Effector memory CD8-positive, alpha-beta T cell (primary cell): ENCODE data around the gene GRIP2.
A peak's percentile ranks its signal among the peaks of the same experiment; 100 is the strongest.

Experiments used
- ATAC-seq: fragments of 150-1000 bp; cut with Tn5 transposase; replicated peaks from 2 replicates; pipeline ENCODE4 v1.10.0; 2021; ENCODE audit warnings: mild to moderate bottlenecking, moderate library complexity
- DNase-seq, 3 experiments: peaks; one replicate each; pipeline ENCODE4 v3.0.0; 2021
- H3K27ac Mint-ChIP-seq, 2 donors: one replicate each; pipeline ENCODE4 v1.8.0; 2022; ENCODE audit warnings: mild to moderate bottlenecking in 2 of 2, mixed read lengths in 2 of 2, moderate library complexity in 2 of 2
- H3K27me3 Mint-ChIP-seq, 2 donors: one replicate each; pipeline ENCODE4 v1.8.0; 2022; ENCODE audit warnings: mixed read lengths in 2 of 2
- H3K36me3 Mint-ChIP-seq: one replicate; pipeline ENCODE4 v1.8.0; 2022; ENCODE audit warnings: mild to moderate bottlenecking, moderate library complexity, mixed read lengths; ENCODE audit not compliant: insufficient read depth
- H3K4me1 Mint-ChIP-seq, 2 donors: one replicate each; pipeline ENCODE4 v1.8.0; 2022; ENCODE audit warnings: low read depth in 2 of 2, mixed read lengths in 2 of 2
- H3K4me3 Mint-ChIP-seq, 2 donors: one replicate each; pipeline ENCODE4 v1.8.0; 2022; ENCODE audit warnings: mild to moderate bottlenecking in 2 of 2, mixed read lengths in 2 of 2, moderate library complexity in 2 of 2
- H3K9me3 Mint-ChIP-seq, 2 donors: one replicate each; pipeline ENCODE4 v1.8.0; 2022; ENCODE audit warnings: mixed read lengths in 2 of 2

GRIP2 gene

GRCh38 chr3:14453876-14454638 is 86.1 kb downstream of the GRIP2 start:
- Mint-ChIP-seq H3K36me3 (peaks cover 16% of the 10 kb centered on the region), H3K27ac (peak overlapping the region; percentile 20 to 71), H3K4me1 (peaks cover 4 to 14% of the 10 kb centered on the region in 2 donors), H3K27me3 (no peaks in the 10 kb centered on the region), H3K9me3 (no peaks in the 10 kb centered on the region), H3K4me3 (no peak overlapping the region)
- no peak for DNase-seq
- no peak for ATAC-seq

- ATAC-seq (no peak), DNase-seq (no peak)
- Mint-ChIP-seq H3K27ac (peak overlapping the region; percentile 20 to 71), H3K27me3 (no peaks in the 10 kb centered on the region), H3K9me3 (no peaks in the 10 kb centered on the region), H3K4me3 (no peak overlapping the region), H3K4me1 (peaks cover 4 to 12% of the 10 kb centered on the region in 2 donors), H3K36me3 (peaks cover 24% of the 10 kb centered on the region)
Observed at GRCh38 chr3:14452740-14453710, 87.1 kb downstream of the GRIP2 start.

GRCh38 chr3:14451844-14452739 is 88.0 kb downstream of the GRIP2 start:
- H3K27me3 Mint-ChIP-seq = no peaks in the 10 kb centered on the region
- DNase-seq (no peak), ATAC-seq (no peak)
- H3K9me3 Mint-ChIP-seq = no peaks in the 10 kb centered on the region
- peaks cover 33% of the 10 kb centered on the region for H3K36me3 Mint-ChIP-seq
- no peak overlapping the region for H3K4me3 Mint-ChIP-seq
- no peak overlapping the region for H3K27ac Mint-ChIP-seq
- H3K4me1 Mint-ChIP-seq = peaks cover 1 to 10% of the 10 kb centered on the region in 2 donors

DNA sequence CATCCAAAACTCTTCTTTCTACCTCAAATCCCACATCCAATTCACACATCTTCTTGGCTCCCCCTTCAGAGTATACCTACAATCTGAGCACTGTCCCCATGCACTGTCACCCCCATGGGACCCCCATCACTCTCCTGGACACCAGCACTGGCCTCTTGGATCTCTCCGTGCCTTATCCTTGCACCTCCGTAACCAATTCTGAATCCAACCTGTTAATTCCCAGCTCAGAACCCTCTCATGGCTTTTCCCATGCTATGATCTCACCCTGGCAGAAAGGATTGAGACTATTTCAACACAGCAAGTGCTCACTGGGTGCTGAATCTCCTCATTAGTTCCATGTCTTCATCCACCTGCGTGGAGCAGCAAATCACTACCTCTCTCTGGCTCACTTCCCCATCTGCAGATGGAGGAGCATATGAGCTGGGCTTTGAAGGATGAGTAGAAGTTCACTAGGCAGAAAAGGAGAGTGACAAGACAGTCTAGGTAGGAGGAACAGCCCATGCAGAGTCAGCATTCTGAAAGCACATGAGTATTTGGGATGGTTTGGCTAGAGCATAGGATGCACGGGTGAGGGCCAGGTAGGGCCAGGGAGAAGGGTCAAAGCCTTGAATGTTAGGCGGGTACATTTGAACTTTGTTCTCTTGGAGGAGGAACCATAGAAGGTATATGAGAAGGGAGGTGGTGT is 89.1 kb downstream of the GRIP2 start:
- Mint-ChIP-seq H3K36me3 (peaks cover 40% of the 10 kb centered on the region), H3K4me3 (no peak overlapping the region), H3K27me3 (no peaks in the 10 kb centered on the region), H3K4me1 (peaks cover 1 to 10% of the 10 kb centered on the region in 2 donors), H3K9me3 (no peaks in the 10 kb centered on the region), H3K27ac (peak overlapping the region; percentile 56 to 70)
- ATAC-seq (no peak), DNase-seq (no peak)

DNA sequence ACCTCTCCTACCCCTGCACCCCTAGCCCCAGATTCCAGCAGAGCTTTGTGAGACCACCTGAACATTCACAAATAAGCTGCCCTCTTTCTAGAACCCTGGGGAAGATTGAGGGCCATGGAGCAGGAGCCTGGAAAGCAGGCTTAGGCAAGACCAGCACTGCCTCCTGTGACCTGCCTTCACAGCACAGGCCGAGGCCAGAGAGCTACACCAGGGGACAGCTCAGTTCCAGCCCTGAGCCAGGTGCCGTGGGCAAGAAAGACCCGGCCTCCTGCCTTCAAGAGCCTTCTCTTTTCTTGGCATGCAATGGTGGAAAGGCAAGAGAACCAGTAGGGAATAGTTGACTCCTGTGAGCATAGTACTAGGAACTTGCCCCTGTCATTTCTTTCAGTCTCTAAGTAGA is 89.6 kb downstream of the GRIP2 start:
- Mint-ChIP-seq H3K4me3 (no peak overlapping the region), H3K36me3 (peaks cover 46% of the 10 kb centered on the region), H3K27me3 (no peaks in the 10 kb centered on the region), H3K27ac (peak overlapping the region; percentile 56 to 70), H3K4me1 (peaks cover 1 to 10% of the 10 kb centered on the region in 2 donors), H3K9me3 (no peaks in the 10 kb centered on the region)
- ATAC-seq (no peak), DNase-seq (no peak)

DNA sequence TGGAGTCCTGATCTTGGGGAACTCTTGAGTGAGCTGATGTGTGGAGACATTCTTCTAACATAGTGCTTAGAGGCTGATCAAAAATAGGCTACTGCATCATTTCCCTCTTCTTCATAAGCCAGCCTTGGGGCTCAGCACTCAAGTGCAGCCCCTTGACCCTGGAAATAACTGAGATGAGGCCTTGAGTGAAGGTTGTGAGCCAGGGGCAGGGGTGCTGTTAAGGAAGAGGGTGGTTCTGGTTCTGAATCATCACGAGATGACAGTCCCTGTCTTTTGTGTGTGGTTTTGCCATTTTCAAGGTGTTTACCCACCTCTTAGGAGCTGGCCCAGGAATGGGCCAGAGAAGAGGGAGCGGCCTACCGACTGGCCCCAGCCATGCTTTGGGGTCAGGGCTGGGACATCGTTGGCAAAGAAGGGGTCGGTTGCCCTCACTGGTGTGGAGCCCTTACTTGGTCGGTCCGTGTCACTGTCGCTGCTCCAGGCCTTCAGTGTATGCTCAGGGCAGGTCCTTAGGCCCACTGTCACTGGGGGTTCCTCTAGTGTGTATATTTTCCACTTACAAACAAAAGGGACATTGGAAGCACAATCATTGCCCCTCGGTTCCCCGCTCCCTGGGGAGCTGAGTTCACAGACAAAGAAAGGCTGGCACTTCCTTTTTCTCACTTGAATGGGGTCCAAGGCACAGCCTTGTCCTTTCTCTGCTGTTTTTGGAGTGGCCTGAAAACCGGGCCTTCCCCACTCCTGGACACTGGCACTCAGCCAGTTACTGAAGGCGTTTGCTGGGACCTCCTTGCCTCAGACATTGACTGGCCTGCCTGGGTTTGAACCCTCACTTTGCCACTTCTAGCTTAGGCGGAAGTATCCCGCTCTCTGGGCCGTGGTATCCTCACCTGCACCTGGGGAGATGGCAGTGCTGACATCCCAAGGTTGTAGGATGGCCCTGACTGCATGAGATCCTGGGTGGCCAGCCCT is 91.1 kb downstream of the GRIP2 start:
- DNase-seq (no peak), ATAC-seq (no peak)
- H3K27me3 Mint-ChIP-seq = no peaks in the 10 kb centered on the region
- no peak overlapping the region for H3K4me3 Mint-ChIP-seq
- H3K4me1 Mint-ChIP-seq = peaks cover 3 to 9% of the 10 kb centered on the region in 2 donors
- peaks cover 49% of the 10 kb centered on the region for H3K36me3 Mint-ChIP-seq
- no peaks in the 10 kb centered on the region for H3K9me3 Mint-ChIP-seq
- no peak overlapping the region for H3K27ac Mint-ChIP-seq

DNA sequence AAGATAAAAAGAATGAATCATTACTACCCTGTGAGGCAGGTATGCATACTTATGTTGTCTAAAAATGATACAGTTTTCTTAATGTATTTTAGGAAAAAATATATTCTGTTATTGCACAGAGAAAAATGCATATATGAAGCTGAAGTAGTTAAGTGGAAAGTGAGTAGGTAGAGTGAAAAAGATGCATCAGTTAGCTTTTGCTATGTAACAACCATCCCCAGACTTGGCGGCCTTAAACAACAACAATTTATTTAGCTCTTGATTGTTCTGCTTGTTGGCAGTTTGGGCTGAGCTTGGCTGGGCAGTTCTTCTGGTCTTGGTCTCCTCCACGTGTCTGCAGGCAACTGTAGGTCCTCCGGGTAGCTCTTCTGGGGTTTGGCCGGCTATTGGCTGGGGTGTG is 92.1 kb downstream of the GRIP2 start:
- no peak for DNase-seq
- H3K27ac Mint-ChIP-seq = no peak overlapping the region
- peaks cover 49% of the 10 kb centered on the region for H3K36me3 Mint-ChIP-seq
- H3K9me3 Mint-ChIP-seq = no peaks in the 10 kb centered on the region
- peaks cover 3 to 6% of the 10 kb centered on the region in 2 donors for H3K4me1 Mint-ChIP-seq
- no peak overlapping the region for H3K4me3 Mint-ChIP-seq
- no peaks in the 10 kb centered on the region for H3K27me3 Mint-ChIP-seq
- ATAC-seq = no peak

DNA sequence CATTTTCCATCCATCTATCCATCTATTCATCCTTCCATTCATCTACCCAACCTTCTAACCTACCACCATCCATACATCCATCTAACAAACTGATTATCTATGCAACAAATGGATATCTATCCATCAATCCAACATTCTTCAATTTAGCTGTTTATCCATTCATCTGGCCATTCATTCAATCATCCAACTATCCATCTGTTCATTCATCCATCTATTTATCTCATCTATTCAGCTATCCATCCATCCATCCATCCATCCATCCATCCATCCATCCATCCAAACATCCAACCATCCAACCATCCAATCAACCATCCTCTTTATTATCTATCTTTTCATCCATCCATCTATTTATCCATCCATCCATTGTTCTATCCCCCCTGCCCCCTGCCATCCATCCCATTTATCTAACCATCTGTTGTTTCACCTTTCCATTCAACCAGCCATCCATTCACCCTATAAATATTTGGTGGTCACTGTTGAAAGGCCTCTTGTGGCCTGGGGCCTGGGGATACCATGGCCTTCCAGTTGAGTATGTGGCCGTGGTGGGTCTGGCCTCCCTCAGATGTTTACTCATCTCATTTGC is 93.1 kb downstream of the GRIP2 start:
- no peak overlapping the region for H3K4me3 Mint-ChIP-seq
- DNase-seq = no peak
- ATAC-seq = no peak
- H3K27ac Mint-ChIP-seq = no peak overlapping the region
- no peaks in the 10 kb centered on the region for H3K9me3 Mint-ChIP-seq
- H3K36me3 Mint-ChIP-seq = peaks cover 46% of the 10 kb centered on the region
- peaks cover 3 to 6% of the 10 kb centered on the region in 2 donors for H3K4me1 Mint-ChIP-seq
- no peaks in the 10 kb centered on the region for H3K27me3 Mint-ChIP-seq

- Mint-ChIP-seq H3K9me3 (no peaks in the 10 kb centered on the region), H3K4me1 (peaks cover 7 to 14% of the 10 kb centered on the region in 2 donors), H3K27me3 (no peaks in the 10 kb centered on the region), H3K36me3 (peaks cover 45% of the 10 kb centered on the region), H3K4me3 (no peak overlapping the region), H3K27ac (peak overlapping the region; percentile 30 to 52)
- no peak for ATAC-seq
- no peak for DNase-seq
Observed at GRCh38 chr3:14445773-14446172, 94.4 kb downstream of the GRIP2 start.

GRCh38 chr3:14444380-14444779 is 95.8 kb downstream of the GRIP2 start:
- Mint-ChIP-seq H3K27me3 (no peaks in the 10 kb centered on the region), H3K9me3 (no peaks in the 10 kb centered on the region), H3K4me1 (peaks cover 15 to 22% of the 10 kb centered on the region in 2 donors), H3K4me3 (no peak overlapping the region), H3K27ac (peak overlapping the region; percentile 61 to 80), H3K36me3 (peaks cover 45% of the 10 kb centered on the region)
- DNase-seq (no peak), ATAC-seq (peak; percentile 47)

DNA sequence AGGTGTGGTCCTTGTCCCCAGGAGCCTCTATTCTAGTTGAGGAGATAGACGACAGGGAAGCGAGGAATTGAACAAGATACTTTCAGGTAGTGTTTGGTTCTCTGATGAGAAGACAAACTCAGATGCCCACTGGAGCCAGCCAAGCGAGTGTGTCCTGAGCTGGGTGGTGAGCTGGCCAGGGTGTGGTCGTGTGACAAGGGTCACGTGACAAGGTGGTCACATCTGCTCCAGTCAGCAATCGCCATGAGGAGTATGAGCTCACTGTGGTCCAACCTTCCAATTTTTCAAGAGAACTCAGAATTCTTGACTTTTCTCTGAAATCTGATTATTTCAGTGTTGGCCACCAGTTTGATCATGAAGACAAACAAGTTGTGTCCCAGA is 98.2 kb downstream of the GRIP2 start:
- Mint-ChIP-seq H3K36me3 (peaks cover 23% of the 10 kb centered on the region), H3K27ac (peak overlapping the region; percentile 17 to 33), H3K9me3 (no peaks in the 10 kb centered on the region), H3K4me3 (no peak overlapping the region), H3K27me3 (no peaks in the 10 kb centered on the region), H3K4me1 (peaks cover 22 to 30% of the 10 kb centered on the region in 2 donors)
- no peak for ATAC-seq
- DNase-seq = no peak
